Vagina (tissue), 2 donors: ENCODE results near the gene CDH24.

Source experiments
- POLR2A ChIP-seq, 2 donors: fragments of 450-650 bp; IDR thresholded peaks; one replicate each; pipeline ENCODE4 v1.6.1; 2017; ENCODE audit warnings: antibody characterized with exemption in 2 of 2, mild to moderate bottlenecking in 2 of 2, moderate library complexity in 2 of 2
- POLR2AphosphoS5 ChIP-seq, 2 donors: sonication (generic); formaldehyde crosslinking; IDR thresholded peaks; one replicate each; pipeline ENCODE4 v1.9.0; 2017; ENCODE audit warnings: antibody characterized with exemption in 2 of 2, mild to moderate bottlenecking in 2 of 2, low read depth in 1 of 2; ENCODE audit not compliant: insufficient read depth in 1 of 2
- TF ChIP-seq, protein P1 (sequence below), 3 experiments: fragments of 450-650 bp in 2 of 3; fragments of 200-600 bp in 1 of 3; sonication (generic) in 1 of 3; IDR thresholded peaks; one replicate each; pipeline ENCODE4 v1.5.1; 2017 to 2019; ENCODE audit warnings: antibody characterized with exemption in 3 of 3, mild to moderate bottlenecking in 2 of 3, moderate library complexity in 2 of 3

DNA sequence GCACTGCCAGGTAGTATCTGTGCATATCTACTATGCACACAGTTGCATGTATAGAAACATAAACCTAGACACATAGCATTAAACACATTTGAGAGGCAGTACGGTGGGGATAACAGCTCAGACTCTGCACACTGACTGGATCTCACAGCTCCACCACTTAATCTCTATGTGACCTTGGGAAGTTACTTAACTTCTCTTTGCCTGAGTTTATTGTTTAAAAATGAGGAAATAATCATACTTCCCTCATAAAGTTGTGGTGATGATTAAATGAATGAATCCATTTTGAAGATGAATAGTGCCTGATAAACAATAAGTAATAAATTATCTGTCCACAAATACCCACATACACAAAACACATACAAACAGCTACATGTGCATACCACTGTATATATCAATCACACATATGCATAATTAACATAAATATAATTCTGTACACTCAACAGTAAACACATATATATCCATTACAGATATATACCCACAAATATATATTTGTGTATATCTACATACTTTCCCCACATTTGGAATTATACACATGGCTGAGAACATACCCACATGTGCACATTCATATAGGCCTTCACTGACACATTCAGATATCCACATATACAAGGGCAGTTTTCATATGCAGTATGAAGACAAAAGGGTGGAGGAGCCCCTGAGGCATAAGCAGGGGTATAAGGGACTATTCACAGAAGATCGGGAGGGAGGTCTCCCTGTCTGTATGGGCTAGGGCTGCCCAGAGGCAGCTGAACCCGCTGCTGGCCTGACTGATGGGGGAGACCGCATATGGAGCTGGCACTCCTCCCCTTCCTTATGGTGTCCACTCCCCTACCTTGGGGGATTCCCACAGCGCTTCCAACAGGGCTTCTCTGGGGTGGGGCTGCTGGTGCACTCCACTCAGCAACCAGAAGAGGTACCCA, 5.9 kb downstream of the CDH24 start:
- TF ChIP-seq, protein P1, sequence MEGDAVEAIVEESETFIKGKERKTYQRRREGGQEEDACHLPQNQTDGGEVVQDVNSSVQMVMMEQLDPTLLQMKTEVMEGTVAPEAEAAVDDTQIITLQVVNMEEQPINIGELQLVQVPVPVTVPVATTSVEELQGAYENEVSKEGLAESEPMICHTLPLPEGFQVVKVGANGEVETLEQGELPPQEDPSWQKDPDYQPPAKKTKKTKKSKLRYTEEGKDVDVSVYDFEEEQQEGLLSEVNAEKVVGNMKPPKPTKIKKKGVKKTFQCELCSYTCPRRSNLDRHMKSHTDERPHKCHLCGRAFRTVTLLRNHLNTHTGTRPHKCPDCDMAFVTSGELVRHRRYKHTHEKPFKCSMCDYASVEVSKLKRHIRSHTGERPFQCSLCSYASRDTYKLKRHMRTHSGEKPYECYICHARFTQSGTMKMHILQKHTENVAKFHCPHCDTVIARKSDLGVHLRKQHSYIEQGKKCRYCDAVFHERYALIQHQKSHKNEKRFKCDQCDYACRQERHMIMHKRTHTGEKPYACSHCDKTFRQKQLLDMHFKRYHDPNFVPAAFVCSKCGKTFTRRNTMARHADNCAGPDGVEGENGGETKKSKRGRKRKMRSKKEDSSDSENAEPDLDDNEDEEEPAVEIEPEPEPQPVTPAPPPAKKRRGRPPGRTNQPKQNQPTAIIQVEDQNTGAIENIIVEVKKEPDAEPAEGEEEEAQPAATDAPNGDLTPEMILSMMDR (IDR thresholded peaks at IDR 0.05) = no peak
- TF ChIP-seq POLR2AphosphoS5 (IDR thresholded peaks at IDR 0.05; ENCODE audit: insufficient read depth in 1 of 2, low read depth in 1 of 2) = no peak
- TF ChIP-seq POLR2A (IDR thresholded peaks at IDR 0.05) = no peak
